GM23248 (cell line): Measurements from ENCODE around the gene STXBP3.

Source experiments
- EZH2 ChIP-seq: fragments of 200-600 bp; sonication (generic); IDR thresholded peaks from 2 replicates; pipeline ENCODE4 v1.6.1; 2018; ENCODE audit warnings: antibody characterized with exemption, mild to moderate bottlenecking; ENCODE audit not compliant: insufficient read depth, poor library complexity, severe bottlenecking
- EZH2phosphoT487 ChIP-seq: fragments of 200-600 bp; sonication (generic); IDR thresholded peaks from 2 replicates; pipeline ENCODE4 v1.6.1; 2018; ENCODE audit warnings: antibody characterized with exemption, moderate library complexity, mild to moderate bottlenecking, low read depth; ENCODE audit not compliant: insufficient read depth

DNA sequence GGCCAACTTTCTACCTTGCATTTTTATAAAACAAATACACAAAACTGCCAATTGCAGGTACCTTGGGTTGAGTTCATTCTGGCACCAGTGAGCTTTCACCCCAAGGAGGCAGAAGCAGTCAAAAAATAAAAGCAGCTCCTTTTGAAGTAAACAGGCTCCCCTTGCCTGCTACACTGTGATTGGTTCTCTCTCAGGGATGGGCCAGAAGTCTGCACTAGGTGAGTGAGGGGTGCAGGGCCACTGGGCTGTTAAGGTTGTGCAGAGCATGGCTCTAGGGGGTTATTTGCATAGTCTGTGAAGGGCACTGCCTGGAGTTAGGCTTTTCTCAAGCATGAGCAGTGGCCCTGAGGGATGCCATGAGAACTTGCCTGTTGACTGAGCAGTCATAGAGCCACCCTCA, 71.3 kb downstream of the STXBP3 start:
- TF ChIP-seq EZH2phosphoT487 (no peak), EZH2 (no peak)
